ENCODE results near the gene USF3. TPM values are rescaled to one million over a fixed set of nuclear protein-coding genes. Genes with fewer than 3 reads are reported as not detected.

The USF3 gene
- total RNA-seq, 4 donors from 2014 or later = 19.7 to 37.7 (median 27.2) TPM

- TF ChIP-seq CTCF (IDR thresholded peaks at IDR 0.05) = no peak
- no peak for DNase-seq (ENCODE audit: low spot score)
- no peak for ATAC-seq (ENCODE audit: low FRiP score)
Measured at GRCh38 chr3:113617726-113618125, 78.7 kb downstream of the USF3 start.

GRCh38 chr3:113615976-113616375 lies 80.5 kb downstream of the USF3 start:
- DNase-seq (ENCODE audit: low spot score) = no peak
- no peak for TF ChIP-seq CTCF (IDR thresholded peaks at IDR 0.05)
- no peak for ATAC-seq (ENCODE audit: low FRiP score)

GRCh38 chr3:113614402-113614801 lies 82.0 kb downstream of the USF3 start:
- ATAC-seq (ENCODE audit: low FRiP score) = no peak
- no peak for DNase-seq (ENCODE audit: low spot score)
- no peak for TF ChIP-seq CTCF (IDR thresholded peaks at IDR 0.05)

- no peak for ATAC-seq (ENCODE audit: low FRiP score)
- TF ChIP-seq CTCF (IDR thresholded peaks at IDR 0.05) = no peak
- no peak for DNase-seq (ENCODE audit: low spot score)
Measured at GRCh38 chr3:113607219-113607596, 89.2 kb downstream of the USF3 start.

GRCh38 chr3:113606539-113607218 lies 89.8 kb downstream of the USF3 start:
- ATAC-seq (ENCODE audit: low FRiP score) (no peak), DNase-seq (ENCODE audit: low spot score) (no peak)
- TF ChIP-seq CTCF (IDR thresholded peaks at IDR 0.05) = no peak

GRCh38 chr3:113602836-113603235 lies 93.6 kb downstream of the USF3 start:
- no peak for TF ChIP-seq CTCF (IDR thresholded peaks at IDR 0.05)
- ATAC-seq (ENCODE audit: low FRiP score) (no peak), DNase-seq (ENCODE audit: low spot score) (no peak)

GRCh38 chr3:113602256-113602655 lies 94.2 kb downstream of the USF3 start:
- no peak for ATAC-seq (ENCODE audit: low FRiP score)
- TF ChIP-seq CTCF (IDR thresholded peaks at IDR 0.05) = no peak
- no peak for DNase-seq (ENCODE audit: low spot score)
